SIG-M5 (cell line): ENCODE results near the gene HLF.

Experiments
- DNase-seq: peaks from one replicate; lab custom pipeline; 2025; lab: John Stamatoyannopoulos, UW

HLF gene

DNA sequence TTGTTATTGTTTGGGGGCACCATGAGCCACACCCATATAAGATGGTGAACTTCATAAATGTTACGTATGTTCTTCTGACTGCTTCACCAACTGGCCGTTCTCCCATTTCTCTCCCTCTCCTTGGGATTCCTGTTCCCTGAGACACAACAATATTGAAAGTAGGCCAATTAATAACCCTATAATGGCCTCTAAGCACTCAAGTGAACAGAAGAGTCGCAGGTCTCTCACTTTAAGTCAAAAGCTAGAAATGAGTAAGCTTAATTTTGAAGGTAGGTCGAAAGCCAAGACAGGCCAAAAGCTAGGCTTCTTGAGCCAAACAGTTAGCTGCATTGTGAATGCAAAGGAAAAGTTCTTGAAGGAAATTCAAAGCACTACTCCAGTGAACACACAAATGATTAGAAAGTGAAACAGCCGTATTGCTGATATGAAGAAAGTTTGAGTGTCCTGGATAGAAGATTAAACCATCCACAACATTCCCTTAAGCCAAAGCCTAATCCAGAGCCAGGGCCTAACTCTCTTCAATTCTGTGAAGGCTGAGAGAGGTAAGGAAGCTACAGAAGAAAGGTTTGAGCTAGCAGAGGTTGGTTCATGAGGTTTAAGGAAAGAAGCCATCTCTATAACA, 25.8 kb downstream of the HLF start:
- no peak for DNase-seq

- no peak for DNase-seq
Measured at GRCh38 chr17:55291114-55291507, 26.4 kb downstream of the HLF start.

- no peak for DNase-seq
Measured at GRCh38 chr17:55292094-55292493, 27.3 kb downstream of the HLF start.

- no peak for DNase-seq
Measured at GRCh38 chr17:55294042-55294751, 29.4 kb downstream of the HLF start.

- DNase-seq = no peak
Measured at GRCh38 chr17:55295411-55296170, 30.8 kb downstream of the HLF start.

DNA sequence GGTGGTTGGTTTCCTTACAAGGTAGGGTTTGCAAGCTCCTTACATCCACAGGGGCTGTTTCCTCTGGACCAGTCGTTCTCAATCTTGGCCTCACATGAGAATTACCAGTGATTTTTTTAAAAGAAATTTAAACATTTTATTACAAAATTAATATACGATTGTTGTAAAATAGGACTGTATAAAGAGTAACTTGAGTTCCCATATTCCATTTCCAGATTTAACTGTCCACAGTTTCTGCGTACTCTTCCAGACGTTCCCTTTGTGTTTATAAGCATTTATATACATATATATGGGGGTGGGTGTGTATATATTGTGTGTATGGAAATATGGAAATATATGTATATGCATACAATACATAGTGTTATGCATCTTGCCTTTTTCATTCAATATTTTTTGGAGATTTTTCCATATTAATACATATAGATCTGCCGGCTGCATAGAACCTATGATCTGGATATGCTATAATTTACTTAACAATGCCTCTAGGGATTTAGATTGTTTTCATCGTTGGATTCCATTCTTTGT, 31.5 kb downstream of the HLF start:
- DNase-seq = no peak

DNA sequence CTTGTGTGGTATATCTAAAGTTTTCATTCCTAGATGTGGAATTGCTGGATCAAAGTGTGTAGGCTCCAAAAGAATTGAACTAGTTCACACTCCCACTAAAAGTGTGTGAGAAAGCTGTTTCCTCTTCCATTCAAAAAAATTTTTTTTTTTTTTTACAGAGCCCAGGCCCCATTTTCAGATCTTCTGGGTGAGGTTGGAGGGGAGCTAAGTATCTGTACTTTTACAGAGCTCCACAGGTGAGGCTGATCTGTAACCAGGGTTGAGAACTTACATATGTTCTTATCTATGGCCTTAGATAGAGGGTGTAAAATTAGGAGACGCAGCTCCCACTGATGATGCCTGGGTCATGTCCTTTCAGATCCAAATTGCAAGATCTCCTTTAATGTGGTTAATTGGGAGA, 31.9 kb downstream of the HLF start:
- DNase-seq = no peak

DNA sequence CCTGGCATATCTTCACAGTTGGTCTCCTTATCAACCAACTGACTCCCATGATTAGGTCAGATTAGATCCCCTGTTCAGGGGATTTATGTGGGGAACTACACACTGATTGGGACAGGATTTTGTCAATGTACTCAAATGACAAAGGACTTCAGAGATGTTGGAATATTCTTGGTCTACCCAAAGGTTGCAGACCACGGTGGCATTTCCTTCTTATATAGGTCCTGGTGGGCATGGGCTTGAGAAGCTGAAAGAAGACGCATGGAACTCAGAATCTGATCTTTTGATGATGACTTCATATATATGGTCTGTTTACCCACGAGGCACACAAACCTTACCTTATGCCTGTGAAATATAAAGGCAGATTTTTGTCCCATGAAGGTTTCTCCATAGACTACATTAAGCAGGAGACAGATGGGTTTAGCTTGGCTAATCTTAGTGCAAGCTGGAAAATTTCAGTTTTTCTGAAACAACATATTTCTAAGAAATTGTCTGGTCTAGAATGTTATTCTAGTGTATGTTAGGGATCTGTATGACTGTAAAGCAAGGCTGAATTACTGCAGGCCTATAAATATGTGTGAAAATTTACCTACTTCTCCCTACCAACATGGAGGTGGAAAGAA, 33.5 kb downstream of the HLF start:
- DNase-seq = no peak

DNA sequence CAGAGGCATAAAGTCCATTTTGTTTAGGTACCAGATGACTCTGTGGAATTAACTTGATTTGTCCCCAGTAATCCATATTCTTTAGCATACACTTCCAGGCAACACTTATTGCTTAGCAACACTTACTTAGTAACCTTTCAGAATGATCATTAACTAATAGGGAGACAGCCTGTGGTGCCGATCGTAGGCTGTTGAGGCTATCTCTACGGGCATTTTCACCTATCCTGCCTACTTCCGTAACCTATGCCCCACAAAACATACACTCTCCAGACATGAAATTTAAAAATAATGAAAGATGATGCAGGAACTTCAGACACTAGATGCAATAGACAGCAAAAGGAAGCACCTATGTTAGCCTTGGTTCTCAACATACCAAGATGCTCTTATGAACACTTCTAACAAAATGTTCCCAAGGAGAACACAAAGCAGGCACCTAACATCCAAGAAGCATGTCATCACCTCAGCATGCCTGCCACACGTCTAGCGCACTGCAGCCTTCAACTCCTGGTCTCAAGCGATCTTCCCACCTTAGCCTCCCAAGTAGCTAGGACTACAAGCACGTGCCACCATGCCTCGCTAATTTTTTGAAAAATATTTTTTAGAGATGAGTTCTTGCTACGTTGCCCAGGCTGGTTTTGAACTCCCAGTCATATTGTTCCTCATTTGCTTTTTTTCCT, 34.5 kb downstream of the HLF start:
- DNase-seq = no peak

DNA sequence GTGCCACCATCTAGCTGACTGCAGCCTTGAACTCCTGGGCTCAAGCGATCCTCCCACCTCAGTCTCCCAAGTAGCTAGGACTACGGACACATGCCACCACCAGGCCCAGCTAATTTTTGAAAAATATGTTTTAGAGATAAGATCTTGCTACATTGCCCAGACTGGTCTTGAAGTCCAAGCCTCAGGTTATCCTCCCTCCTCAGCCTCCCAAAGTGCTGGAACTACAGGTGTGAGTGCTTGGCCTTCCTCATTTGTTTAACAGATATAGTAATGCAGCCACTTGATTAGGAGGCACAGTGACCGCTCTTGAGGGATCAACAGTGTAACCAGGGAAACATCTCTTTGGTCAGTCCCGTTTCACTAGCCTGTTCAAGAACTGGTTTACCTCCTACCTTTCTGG, 35.1 kb downstream of the HLF start:
- DNase-seq = no peak

DNA sequence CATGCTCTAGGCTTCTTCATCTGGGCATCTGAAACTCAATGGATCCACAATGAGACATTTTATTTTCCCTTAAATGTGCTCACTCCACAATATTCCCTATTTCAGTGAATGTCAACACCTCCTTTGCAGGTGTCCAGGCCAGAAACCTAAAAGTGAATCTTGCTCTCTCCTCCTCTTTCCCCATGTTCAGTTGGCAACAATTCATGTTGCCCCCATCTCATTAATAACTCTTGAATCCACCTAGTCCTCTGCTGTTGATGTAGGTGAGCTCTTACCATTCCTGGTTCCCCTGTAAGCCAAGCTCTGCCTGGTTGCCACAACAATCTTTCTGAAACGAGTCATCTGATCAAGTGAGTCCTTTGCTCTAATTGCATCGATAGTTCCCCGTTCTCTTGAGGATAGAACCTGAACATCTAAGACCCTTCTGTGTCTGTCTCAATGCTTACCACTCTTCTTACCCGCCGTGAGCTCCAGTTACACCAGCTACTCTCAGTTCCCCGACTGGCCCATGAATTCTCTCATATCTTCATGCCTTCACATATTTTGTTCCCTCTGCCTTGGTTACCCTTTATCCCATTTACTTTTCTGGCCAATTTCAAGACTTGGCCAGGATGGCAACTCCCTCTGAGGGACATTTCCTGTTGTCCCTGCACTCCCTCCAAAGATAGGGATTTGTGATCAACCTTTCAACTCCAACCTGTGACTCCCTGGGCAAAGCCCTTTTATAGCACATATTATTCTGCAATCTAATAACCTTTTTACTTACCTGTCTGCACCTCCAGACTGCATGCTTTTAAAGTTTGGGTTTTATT, 35.9 kb downstream of the HLF start:
- DNase-seq = no peak

DNA sequence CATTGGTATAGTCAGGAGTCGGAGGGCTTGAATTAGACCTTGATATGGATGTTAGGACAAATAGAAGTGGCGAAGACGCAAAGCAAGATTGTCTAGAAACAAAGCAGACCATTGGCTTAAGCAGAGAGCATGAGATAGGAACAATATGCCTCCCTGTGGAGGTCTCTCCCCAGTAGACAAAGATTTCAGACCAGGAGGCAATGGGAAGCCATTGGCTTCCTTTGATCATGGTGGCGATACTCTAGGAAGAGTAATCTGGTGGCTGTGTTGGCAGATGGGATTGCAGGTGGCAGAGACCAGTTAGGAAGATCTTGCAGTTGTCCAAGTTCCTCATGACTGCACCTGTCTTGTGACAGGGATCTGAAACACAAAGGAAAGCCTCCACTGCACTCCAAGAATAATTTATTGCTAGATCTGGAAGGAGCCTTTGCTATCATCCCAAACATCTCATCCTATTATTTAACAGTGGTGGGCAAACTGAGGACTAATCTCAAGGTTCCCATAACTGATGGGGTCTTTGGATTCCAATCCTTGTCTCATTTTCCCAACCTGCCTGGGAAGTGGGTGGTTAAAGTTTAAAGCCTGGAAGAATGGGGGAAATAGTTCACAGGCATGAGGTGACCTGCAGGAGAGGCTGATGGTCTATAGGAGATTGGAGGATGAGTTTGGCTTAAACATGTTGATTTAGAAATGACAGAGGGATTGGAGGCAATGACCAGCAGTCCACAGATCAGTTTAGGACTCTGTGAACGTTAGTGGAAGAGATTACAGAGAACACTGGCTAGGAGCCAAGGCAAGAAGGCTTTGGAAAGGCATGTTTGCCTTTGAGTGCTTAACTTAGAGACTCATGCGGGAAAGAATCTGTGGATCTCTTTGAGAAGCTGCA, 37.0 kb downstream of the HLF start:
- no peak for DNase-seq

- no peak for DNase-seq
Measured at GRCh38 chr17:55302407-55302787, 37.6 kb downstream of the HLF start.

DNA sequence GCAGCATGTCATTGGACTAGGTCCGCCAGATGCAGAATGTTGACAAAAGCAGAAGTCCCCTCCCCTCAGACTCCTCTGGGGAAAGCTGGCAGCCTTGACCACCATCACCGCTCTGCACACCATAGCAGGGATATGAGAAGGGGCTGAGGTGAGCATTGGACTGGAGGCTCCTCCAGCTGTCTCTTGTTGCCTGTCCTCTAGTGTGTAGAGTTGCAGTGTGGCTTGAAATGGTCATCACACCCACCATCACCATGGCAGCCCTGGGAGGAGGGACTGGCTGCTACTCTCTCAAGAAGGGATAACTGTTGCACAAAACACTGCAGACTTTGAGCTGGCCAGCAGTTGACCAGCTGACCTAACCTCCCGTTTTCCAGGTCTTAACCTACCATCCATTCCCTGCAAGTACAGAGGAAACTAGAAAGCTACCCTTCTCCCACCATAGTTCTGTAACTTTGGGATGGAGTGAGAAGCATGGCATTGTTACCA, 38.3 kb downstream of the HLF start:
- DNase-seq = no peak

GRCh38 chr17:55303701-55304145, 39.0 kb downstream of the HLF start:
- no peak for DNase-seq

DNA sequence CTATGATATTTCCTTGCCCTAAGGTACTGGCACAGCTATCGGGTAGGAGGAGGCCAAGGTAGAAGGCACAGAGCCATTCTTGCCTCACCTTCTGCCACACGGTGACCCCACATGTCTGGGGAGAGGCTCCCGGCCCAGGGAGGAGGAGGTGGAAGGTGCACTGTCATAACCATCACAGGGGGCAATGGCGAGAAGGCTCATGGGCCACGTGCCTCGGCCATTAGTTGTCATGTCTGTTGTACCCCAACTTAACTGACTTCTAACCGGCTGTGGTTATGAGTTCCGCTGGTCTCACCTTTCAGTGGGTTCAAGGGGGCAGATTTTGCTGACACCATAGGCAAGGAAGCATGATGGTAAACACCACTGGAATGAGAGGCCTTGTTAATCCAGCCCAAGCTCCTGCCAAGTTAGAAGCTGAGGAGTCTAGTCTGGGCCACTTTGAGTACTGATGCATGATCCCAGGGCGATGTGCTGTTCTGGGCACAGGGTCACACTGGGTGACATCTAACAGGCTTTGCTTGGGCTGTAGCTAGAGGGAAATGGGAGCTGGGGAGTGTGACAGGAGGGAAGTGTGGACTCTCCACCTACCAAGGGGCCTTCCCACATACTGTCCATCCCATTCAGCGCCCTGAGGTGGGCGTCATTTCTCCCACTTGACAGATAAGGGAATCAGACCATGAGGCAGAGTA, 39.6 kb downstream of the HLF start:
- DNase-seq = no peak

DNA sequence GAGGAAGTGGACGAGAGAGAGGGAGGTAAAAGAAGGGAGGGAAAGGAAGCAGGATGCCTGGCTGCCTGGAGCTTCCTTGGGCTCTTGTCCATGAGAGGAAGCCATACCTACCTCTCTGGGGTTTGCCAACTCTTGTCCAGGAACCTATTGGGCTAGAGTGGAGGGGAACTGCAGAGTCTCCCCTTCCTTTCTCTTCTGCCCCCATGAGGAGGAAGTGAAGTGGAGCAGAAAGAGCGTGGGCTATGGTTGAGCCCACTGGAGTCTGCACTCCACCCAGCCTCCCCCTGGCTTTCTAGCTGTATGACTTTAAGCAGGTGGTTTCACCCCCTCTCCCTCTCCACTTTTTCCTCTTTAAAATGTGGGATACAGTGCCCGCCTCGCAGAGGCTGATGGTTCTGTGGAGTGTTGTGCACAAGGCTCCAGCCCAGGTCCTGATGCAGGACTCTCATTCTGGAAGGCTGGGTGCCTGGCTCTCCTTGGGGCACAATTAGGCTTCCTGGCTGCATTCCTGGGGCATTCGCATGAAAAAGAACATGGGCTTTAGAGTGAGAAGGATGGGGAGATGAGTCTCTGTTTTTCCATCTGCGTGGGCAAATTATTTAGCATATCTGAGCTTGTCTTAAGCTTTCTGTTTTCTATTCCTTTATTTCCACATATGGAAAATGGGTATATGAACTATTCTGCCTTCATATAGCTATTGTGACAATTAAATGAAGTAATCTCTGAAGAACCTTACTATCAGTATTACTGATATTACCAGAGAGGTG, 40.7 kb downstream of the HLF start:
- no peak for DNase-seq

DNA sequence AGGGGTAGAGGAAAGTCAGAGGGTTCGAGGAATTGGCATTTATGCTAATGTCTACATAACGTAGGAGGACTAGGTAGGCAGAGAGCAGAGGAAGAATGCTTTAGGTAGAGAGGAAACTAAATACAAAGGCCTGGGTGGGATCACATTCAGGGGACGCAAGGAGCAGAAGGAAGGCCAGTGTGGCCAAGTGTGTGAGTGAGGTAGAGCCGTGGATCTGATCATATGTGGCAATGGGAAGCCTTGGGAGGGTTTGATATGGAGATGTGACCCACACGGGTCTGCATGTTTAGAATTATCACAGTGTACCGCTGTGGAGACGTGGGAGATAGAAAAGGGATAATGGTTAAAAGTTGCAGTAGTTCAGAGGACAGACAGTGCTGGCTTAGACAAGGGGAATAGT, 43.1 kb downstream of the HLF start:
- DNase-seq = no peak
